AG04449 (cell line): ENCODE measurements around the gene CCRL2.
A peak's percentile ranks its signal among the peaks of the same experiment; 100 is the strongest.

ENCODE experiments used
- CTCF ChIA-PET: fragments of 350-600 bp; formaldehyde crosslinking; extraction: SDS; loops from one replicate; lab custom pipeline; 2021; ENCODE audit warnings: antibody characterized with exemption; lab: Yijun Ruan, JAX
- POLR2A ChIA-PET: fragments of 400-600, 350-600 bp; formaldehyde crosslinking; extraction: SDS; loops from one replicate; lab custom pipeline; 2020; ENCODE audit warnings: antibody characterized with exemption, inconsistent platforms; lab: Yijun Ruan, JAX
- DNase-seq: peaks from one replicate; pipeline ENCODE4 v3.0.0-alpha.2; 2010; ENCODE audit warnings: low read depth, low spot score
- H3K4me3 ChIP-seq: 2 replicates; pipeline ENCODE4 v1.5.1; 2011; ENCODE audit warnings: low read depth, mild to moderate bottlenecking, control low read depth, low read length
- TF ChIP-seq, protein P1 (sequence below): IDR thresholded peaks from one replicate; pipeline ENCODE4 v1.5.1; 2011; ENCODE audit warnings: mild to moderate bottlenecking, moderate library complexity, low read length, control low read depth, inconsistent platforms; ENCODE audit not compliant: insufficient read depth; ENCODE audit errors: missing control alignments

CCRL2 gene

DNA sequence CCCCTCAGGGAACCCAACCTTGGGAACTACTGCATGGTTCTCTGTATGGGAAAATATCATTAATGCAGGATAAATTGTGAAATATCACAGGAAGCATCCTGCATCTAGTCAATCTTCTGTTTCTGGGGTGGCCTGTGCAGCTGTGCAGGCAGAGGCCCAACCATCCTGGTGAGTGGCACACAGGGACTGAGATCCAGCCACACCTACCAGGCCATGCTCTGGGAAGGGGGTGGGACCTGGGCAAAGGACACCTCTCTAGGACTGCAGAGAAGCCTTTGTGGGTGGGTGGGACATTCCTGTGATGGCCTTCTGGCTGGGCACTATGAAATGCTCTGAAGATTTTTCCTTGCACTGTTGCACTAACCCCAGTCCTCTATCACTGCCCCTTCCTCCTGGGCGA is 26.8 kb downstream of the CCRL2 start:
- H3K4me3 ChIP-seq = no peak overlapping the region
- ChIA-PET CTCF (no interaction called here), POLR2A (no interaction called here)
- DNase-seq = no peak
- TF ChIP-seq, protein P1, sequence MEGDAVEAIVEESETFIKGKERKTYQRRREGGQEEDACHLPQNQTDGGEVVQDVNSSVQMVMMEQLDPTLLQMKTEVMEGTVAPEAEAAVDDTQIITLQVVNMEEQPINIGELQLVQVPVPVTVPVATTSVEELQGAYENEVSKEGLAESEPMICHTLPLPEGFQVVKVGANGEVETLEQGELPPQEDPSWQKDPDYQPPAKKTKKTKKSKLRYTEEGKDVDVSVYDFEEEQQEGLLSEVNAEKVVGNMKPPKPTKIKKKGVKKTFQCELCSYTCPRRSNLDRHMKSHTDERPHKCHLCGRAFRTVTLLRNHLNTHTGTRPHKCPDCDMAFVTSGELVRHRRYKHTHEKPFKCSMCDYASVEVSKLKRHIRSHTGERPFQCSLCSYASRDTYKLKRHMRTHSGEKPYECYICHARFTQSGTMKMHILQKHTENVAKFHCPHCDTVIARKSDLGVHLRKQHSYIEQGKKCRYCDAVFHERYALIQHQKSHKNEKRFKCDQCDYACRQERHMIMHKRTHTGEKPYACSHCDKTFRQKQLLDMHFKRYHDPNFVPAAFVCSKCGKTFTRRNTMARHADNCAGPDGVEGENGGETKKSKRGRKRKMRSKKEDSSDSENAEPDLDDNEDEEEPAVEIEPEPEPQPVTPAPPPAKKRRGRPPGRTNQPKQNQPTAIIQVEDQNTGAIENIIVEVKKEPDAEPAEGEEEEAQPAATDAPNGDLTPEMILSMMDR = no peak

DNA sequence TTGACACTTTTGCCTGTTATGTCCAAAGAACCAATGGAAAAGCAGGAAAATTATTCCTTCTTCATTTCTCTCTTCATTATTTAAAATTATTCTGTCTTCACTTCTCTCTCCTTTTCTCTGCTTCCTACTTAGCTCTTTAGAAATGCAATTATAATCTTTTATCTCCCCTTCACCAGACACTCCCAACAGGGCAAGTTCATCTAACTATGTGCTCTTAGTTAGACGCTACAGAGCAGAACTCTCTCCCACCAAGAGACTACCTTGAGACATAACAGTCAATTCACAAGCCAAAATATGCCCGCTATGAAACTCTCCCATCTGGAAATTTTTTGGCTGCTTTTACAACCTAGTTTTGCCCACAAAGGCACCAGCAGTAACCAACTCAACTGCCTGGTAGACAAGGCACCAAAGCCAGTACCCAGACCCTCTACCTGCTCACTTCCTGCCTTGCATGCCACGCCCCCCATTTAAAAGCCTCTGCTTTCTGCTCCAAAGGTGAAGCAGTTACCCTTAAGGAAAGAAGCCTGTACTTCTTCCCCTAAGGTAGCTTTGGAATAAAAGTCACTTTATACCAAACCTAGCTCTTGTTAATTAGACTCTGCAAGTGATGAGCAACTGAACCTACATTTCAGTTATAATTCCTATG is 28.1 kb downstream of the CCRL2 start:
- H3K4me3 ChIP-seq = no peak overlapping the region
- ChIA-PET CTCF (interaction anchor here (1.4 kb wide), 1 partner anchor 8 kb away, joined by 5 read pairs; no protein-coding TSS in a partner anchor), POLR2A (no interaction called here)
- TF ChIP-seq, protein P1 = no peak
- no peak for DNase-seq

GRCh38 chr3:46438831-46439230 is 31.8 kb downstream of the CCRL2 start:
- POLR2A ChIA-PET = no interaction called here
- CTCF ChIA-PET = interaction anchor here (0.7 to 2.7 kb wide), 3 partner anchors 11 to 120 kb away, joined by 3 to 19 read pairs (median 3); no protein-coding TSS in a partner anchor
- no peak overlapping the region for H3K4me3 ChIP-seq
- DNase-seq = no peak
- TF ChIP-seq, protein P1 = no peak

DNA sequence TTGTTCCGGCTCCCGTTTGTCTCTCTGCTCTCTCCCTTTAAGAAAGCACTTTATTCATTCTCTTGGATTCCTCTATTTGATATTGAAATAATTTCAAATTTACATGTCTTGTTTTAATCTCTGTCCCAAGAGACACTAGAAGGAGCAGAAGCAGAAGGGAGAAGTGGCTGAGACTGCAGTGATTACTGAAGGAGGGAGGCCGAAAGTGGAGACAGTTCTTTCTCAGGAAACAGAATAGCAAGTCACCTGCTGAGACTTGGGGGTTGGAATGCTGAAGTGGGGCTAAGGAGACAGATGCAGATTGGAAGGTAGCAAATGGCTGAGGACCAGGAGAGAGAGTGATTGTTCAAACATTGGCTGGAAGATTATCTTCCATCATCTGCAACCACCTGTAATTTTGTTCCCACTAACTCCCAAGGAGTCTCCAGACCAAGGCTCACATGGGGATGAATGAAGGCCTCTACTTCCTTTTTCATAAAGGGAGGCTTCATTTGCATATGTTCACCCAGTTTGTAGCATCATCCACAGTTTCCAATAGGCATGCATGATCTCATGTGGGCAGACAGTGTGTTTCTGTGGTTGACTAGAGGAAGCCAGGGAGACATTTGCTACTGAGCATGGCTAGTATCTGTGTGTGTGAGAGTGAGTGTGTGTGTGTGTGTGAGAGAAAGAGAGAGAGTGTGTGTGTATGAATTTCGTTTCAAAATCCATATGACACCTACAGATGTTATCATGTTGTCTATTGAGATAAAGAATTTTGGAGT is 33.7 kb downstream of the CCRL2 start:
- no peak for DNase-seq
- H3K4me3 ChIP-seq = no peak overlapping the region
- ChIA-PET CTCF (no interaction called here), POLR2A (no interaction called here)
- TF ChIP-seq, protein P1 = no peak

- POLR2A ChIA-PET = no interaction called here
- TF ChIP-seq, protein P1 = peak; percentile 47
- CTCF ChIA-PET = interaction anchor here (0.7 to 2.0 kb wide), 15 partner anchors 8 to 504 kb away, joined by 3 to 10 read pairs (median 5); no protein-coding TSS in a partner anchor
- H3K4me3 ChIP-seq = no peak overlapping the region
- DNase-seq = no peak
These were observed 35.8 kb downstream of the CCRL2 start for GRCh38 chr3:46442576-46443530.
